GM23338 (cell line): Measurements from ENCODE around the gene NFATC3. TPM values are rescaled to one million over a fixed set of nuclear protein-coding genes. Genes with fewer than 3 reads are reported as not detected.

Experiments
- ATAC-seq: fragments of 200-7000 bp; cut with Tn5 transposase; 3 replicates; pipeline ENCODE4 v1.9.1; 2020
- DNase-seq: peaks from one replicate; pipeline ENCODE4 v3.0.0-alpha.2; 2015; ENCODE audit warnings: low spot score
- H2AFZ ChIP-seq: fragments of 200-600 bp; sonication (generic); 2 replicates; pipeline ENCODE4 v1.8.0; 2016; ENCODE audit warnings: antibody characterized with exemption, mild to moderate bottlenecking, moderate library complexity
- H3F3A ChIP-seq: fragments of 200-600 bp; sonication (generic); replicated peaks from 2 replicates; pipeline ENCODE4 v1.8.0; 2017; ENCODE audit warnings: antibody characterized with exemption, mixed run types, low read depth
- H3K27ac ChIP-seq: fragments of 200-600 bp; sonication (generic); 2 replicates; pipeline ENCODE4 v1.6.1; 2016; ENCODE audit warnings: low read depth
- H3K27me3 ChIP-seq: fragments of 200-600 bp; sonication (generic); 2 replicates; pipeline ENCODE4 v1.8.0; 2016; ENCODE audit warnings: mild to moderate bottlenecking, mixed run types, moderate library complexity; ENCODE audit not compliant: insufficient read depth
- H3K36me3 ChIP-seq: fragments of 200-600 bp; sonication (generic); 2 replicates; pipeline ENCODE4 v1.8.0; 2016; ENCODE audit warnings: mild to moderate bottlenecking; ENCODE audit not compliant: insufficient read depth
- H3K4me1 ChIP-seq: fragments of 200-600 bp; sonication (generic); 2 replicates; pipeline ENCODE4 v1.8.0; 2016; ENCODE audit warnings: mild to moderate bottlenecking, moderate library complexity; ENCODE audit not compliant: insufficient read depth
- H3K4me2 ChIP-seq: fragments of 200-600 bp; sonication (generic); 2 replicates; pipeline ENCODE4 v1.7.1; 2017; ENCODE audit warnings: mixed run types
- H3K4me3 ChIP-seq: fragments of 200-600 bp; sonication (generic); 2 replicates; pipeline ENCODE4 v1.6.1; 2016; ENCODE audit warnings: mixed run types
- H3K79me2 ChIP-seq: fragments of 200-600 bp; sonication (generic); replicated peaks from 2 replicates; pipeline ENCODE4 v1.8.0; 2017; ENCODE audit warnings: mild to moderate bottlenecking; ENCODE audit not compliant: insufficient read depth
- H3K9me2 ChIP-seq: fragments of 200-600 bp; sonication (generic); 2 replicates; pipeline ENCODE4 v1.8.0; 2017; ENCODE audit not compliant: insufficient read depth
- H4K20me1 ChIP-seq: fragments of 200-600 bp; sonication (generic); replicated peaks from 2 replicates; pipeline ENCODE4 v1.8.0; 2017; ENCODE audit warnings: mild to moderate bottlenecking; ENCODE audit not compliant: insufficient read depth
- H3K27ac Mint-ChIP-seq: 2 replicates; pipeline ENCODE4 v1.8.0; 2020; ENCODE audit warnings: inconsistent platforms, mild to moderate bottlenecking, moderate library complexity, mixed read lengths
- H3K27me3 Mint-ChIP-seq: 3 replicates; pipeline ENCODE4 v1.8.0; 2022; ENCODE audit warnings: low read depth, mild to moderate bottlenecking, moderate library complexity, mixed read lengths, inconsistent platforms; ENCODE audit not compliant: insufficient read depth, poor library complexity
- H3K36me3 Mint-ChIP-seq: 3 replicates; pipeline ENCODE4 v1.8.0; 2021; ENCODE audit warnings: low read depth, mild to moderate bottlenecking, inconsistent platforms, moderate library complexity, mixed read lengths
- H3K4me1 Mint-ChIP-seq: 3 replicates; pipeline ENCODE4 v1.8.0; 2020; ENCODE audit warnings: mild to moderate bottlenecking, inconsistent platforms, mixed read lengths
- H3K4me3 Mint-ChIP-seq: 3 replicates; pipeline ENCODE4 v1.8.0; 2021; ENCODE audit warnings: moderate library complexity, mild to moderate bottlenecking, inconsistent platforms, mixed read lengths
- H3K9me3 Mint-ChIP-seq: 3 replicates; pipeline ENCODE4 v1.8.0; 2020; ENCODE audit warnings: moderate library complexity, mild to moderate bottlenecking, inconsistent platforms, mixed read lengths
- CREB1 ChIP-seq: fragments of 250-450 bp; sonication (Bioruptor Pico); IDR thresholded peaks from 2 replicates; pipeline ENCODE4 v1.5.0; 2020; ENCODE audit warnings: low read depth, mild to moderate bottlenecking, moderate library complexity
- CTCF ChIP-seq, 2 experiments: fragments of 200-600 bp in 1 of 2; sonication (generic) in 1 of 2; conservative IDR thresholded peaks; 2 replicates each; pipeline versions ENCODE4 v1.5.1 to v1.6.1; 2016 to 2017; ENCODE audit warnings: antibody characterized with exemption in 2 of 2, low read depth in 2 of 2, mild to moderate bottlenecking in 2 of 2, moderate library complexity in 1 of 2
- EZH2 ChIP-seq: fragments of 200-600 bp; sonication (generic); IDR thresholded peaks from one replicate; pipeline ENCODE4 v1.8.0; 2017; ENCODE audit warnings: antibody characterized with exemption, mild to moderate bottlenecking, low read depth; ENCODE audit not compliant: unreplicated experiment
- EZH2phosphoT487 ChIP-seq: fragments of 200-600 bp; sonication (generic); IDR thresholded peaks from one replicate; pipeline ENCODE4 v1.8.1; 2018; ENCODE audit warnings: antibody characterized with exemption; ENCODE audit not compliant: unreplicated experiment
- JUNB ChIP-seq: IDR thresholded peaks from one replicate; pipeline ENCODE4 v1.6.1; 2016; ENCODE audit warnings: antibody characterized with exemption; ENCODE audit not compliant: unreplicated experiment
- NANOG ChIP-seq: IDR thresholded peaks from 2 replicates; pipeline ENCODE4 v1.6.1; 2016; ENCODE audit warnings: antibody characterized with exemption, borderline replicate concordance
- POLR2AphosphoS5 ChIP-seq: IDR thresholded peaks from 2 replicates; pipeline ENCODE4 v1.6.1; 2016; ENCODE audit warnings: antibody characterized with exemption, low read depth
- STAT1 ChIP-seq: IDR thresholded peaks from one replicate; pipeline ENCODE4 v1.6.1; 2016; ENCODE audit warnings: antibody characterized with exemption; ENCODE audit not compliant: unreplicated experiment
- ZNF114 ChIP-seq: fragments of 250-450 bp; sonication (Bioruptor Pico); IDR thresholded peaks from 2 replicates; pipeline ENCODE4 v1.5.0; 2020; ENCODE audit warnings: mild to moderate bottlenecking, moderate library complexity
- ZNF331 ChIP-seq: fragments of 250-450 bp; sonication (Bioruptor Pico); IDR thresholded peaks from 2 replicates; pipeline ENCODE4 v1.5.0; 2020; ENCODE audit warnings: low read depth, mild to moderate bottlenecking, moderate library complexity
- ZNF462 ChIP-seq: fragments of 250-450 bp; sonication (Bioruptor Pico); IDR thresholded peaks from 2 replicates; pipeline ENCODE4 v1.5.0; 2020; ENCODE audit warnings: mild to moderate bottlenecking, moderate library complexity
- polyA plus RNA-seq: library from polyadenylated mRNA; unstranded; fragments of >200 nt; fragmentation: Nextera tagmentation; extraction: Ambion mirVana; gene quantifications from 2 replicates; pipeline ENCODE4 v1.2.1, GENCODE V29; 2016
- total RNA-seq: library from RNA; depleted of rRNA; stranded (reverse); fragments of >200 nt; shearing (Covaris generic); gene quantifications from 2 replicates; pipeline ENCODE4 v1.2.3, GENCODE V29; 2014
- TF ChIP-seq, protein P1 (sequence below): IDR thresholded peaks from 2 replicates; pipeline ENCODE4 v1.6.1; 2016; ENCODE audit warnings: antibody characterized with exemption
- TF ChIP-seq, protein P2 (sequence below): IDR thresholded peaks from one replicate; pipeline ENCODE4 v1.6.1; 2018; ENCODE audit warnings: antibody characterized with exemption; ENCODE audit not compliant: unreplicated experiment

Gene NFATC3
- total and polyA plus RNA-seq, 2 experiments from 2014 or later: 9.2 to 40.9 TPM

DNA sequence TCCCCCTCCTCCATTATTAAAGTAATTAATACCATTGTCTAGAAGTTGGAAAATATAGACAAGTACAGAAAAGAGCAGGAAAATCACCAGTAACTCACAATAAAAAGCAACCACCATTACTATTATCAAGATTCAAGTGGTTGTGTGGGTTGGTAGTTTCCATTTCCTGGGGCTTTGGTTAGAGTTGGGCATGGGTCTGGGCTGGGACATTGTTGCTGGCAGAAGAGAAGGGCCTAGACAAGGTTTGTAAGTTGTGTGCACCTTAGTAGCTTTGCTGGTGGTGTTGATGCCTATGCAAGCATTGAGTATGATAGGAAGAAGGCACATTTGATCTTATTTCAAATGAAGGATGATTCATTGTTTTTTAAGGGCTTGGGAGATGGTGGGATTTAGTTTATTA lies 25.4 kb upstream of the NFATC3 start:
- H3K4me3 ChIP-seq: no peak overlapping the region
- H2AFZ ChIP-seq: no peak overlapping the region
- no peak overlapping the region for H3K4me2 ChIP-seq
- TF ChIP-seq, protein P1, sequence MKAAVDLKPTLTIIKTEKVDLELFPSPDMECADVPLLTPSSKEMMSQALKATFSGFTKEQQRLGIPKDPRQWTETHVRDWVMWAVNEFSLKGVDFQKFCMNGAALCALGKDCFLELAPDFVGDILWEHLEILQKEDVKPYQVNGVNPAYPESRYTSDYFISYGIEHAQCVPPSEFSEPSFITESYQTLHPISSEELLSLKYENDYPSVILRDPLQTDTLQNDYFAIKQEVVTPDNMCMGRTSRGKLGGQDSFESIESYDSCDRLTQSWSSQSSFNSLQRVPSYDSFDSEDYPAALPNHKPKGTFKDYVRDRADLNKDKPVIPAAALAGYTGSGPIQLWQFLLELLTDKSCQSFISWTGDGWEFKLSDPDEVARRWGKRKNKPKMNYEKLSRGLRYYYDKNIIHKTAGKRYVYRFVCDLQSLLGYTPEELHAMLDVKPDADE: no peak
- no peak for TF ChIP-seq EZH2
- TF ChIP-seq ZNF331 (CRISPR knock-in tag): no peak
- TF ChIP-seq ZNF114 (CRISPR knock-in tag): no peak
- no peak for TF ChIP-seq POLR2AphosphoS5
- TF ChIP-seq JUNB: no peak
- no peak for TF ChIP-seq CTCF (conservative IDR thresholded peaks at IDR 0.05; ENCODE audit: low read depth in 2 of 2)
- no peak for TF ChIP-seq STAT1
- TF ChIP-seq, protein P2, sequence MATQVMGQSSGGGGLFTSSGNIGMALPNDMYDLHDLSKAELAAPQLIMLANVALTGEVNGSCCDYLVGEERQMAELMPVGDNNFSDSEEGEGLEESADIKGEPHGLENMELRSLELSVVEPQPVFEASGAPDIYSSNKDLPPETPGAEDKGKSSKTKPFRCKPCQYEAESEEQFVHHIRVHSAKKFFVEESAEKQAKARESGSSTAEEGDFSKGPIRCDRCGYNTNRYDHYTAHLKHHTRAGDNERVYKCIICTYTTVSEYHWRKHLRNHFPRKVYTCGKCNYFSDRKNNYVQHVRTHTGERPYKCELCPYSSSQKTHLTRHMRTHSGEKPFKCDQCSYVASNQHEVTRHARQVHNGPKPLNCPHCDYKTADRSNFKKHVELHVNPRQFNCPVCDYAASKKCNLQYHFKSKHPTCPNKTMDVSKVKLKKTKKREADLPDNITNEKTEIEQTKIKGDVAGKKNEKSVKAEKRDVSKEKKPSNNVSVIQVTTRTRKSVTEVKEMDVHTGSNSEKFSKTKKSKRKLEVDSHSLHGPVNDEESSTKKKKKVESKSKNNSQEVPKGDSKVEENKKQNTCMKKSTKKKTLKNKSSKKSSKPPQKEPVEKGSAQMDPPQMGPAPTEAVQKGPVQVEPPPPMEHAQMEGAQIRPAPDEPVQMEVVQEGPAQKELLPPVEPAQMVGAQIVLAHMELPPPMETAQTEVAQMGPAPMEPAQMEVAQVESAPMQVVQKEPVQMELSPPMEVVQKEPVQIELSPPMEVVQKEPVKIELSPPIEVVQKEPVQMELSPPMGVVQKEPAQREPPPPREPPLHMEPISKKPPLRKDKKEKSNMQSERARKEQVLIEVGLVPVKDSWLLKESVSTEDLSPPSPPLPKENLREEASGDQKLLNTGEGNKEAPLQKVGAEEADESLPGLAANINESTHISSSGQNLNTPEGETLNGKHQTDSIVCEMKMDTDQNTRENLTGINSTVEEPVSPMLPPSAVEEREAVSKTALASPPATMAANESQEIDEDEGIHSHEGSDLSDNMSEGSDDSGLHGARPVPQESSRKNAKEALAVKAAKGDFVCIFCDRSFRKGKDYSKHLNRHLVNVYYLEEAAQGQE: no peak
- TF ChIP-seq CREB1 (CRISPR knock-in tag): no peak
- TF ChIP-seq EZH2phosphoT487: no peak
- no peak for TF ChIP-seq ZNF462
- no peak for TF ChIP-seq NANOG
- H3K36me3 Mint-ChIP-seq: peaks cover 19% of the 10 kb centered on the region; the same call in 2 of the 3 replicates
- H3K4me3 Mint-ChIP-seq: no peak overlapping the region
- no peaks in the 10 kb centered on the region; the same call in 2 of the 3 replicates for H3K9me3 Mint-ChIP-seq
- no peak overlapping the region for H3K27ac ChIP-seq
- H3K27ac Mint-ChIP-seq: no peak overlapping the region; the same call in 1 of the 2 replicates
- H3K27me3 ChIP-seq: no peaks in the 10 kb centered on the region
- H4K20me1 ChIP-seq: peaks cover 6% of the 10 kb centered on the region; the same call in 1 of the 2 replicates
- ATAC-seq (no peak), DNase-seq (no peak)
- H3K4me1 Mint-ChIP-seq: no peaks in the 10 kb centered on the region
- H3K27me3 Mint-ChIP-seq: peaks cover 8% of the 10 kb centered on the region
- H3K36me3 ChIP-seq: peaks cover 7% of the 10 kb centered on the region
- peaks cover 6% of the 10 kb centered on the region; the same call in 1 of the 2 replicates for H3F3A ChIP-seq
- H3K9me2 ChIP-seq: no peaks in the 10 kb centered on the region
- no peaks in the 10 kb centered on the region for H3K79me2 ChIP-seq
- no peaks in the 10 kb centered on the region for H3K4me1 ChIP-seq
